KMS-11 (cell line): ENCODE results near the gene CCT2.

Experiments
- H2AFZ ChIP-seq: fragments of 200-600 bp; sonication (generic); 2 replicates; pipeline ENCODE4 v1.6.1; 2016; ENCODE audit warnings: antibody characterized with exemption, mixed run types, low read depth
- H3K27ac ChIP-seq: fragments of 200-600 bp; sonication (generic); 2 replicates; pipeline ENCODE4 v1.6.1; 2016; ENCODE audit warnings: mild to moderate bottlenecking, mixed run types
- H3K27me3 ChIP-seq: fragments of 200-600 bp; sonication (generic); 2 replicates; pipeline ENCODE4 v1.6.1; 2017; ENCODE audit warnings: mild to moderate bottlenecking, low read depth, mixed run types, moderate library complexity; ENCODE audit not compliant: insufficient read depth
- H3K36me3 ChIP-seq: fragments of 200-600 bp; sonication (generic); 2 replicates; pipeline ENCODE4 v1.6.1; 2017; ENCODE audit warnings: mild to moderate bottlenecking, mixed run types; ENCODE audit not compliant: insufficient read depth
- H3K4me1 ChIP-seq: fragments of 200-600 bp; sonication (generic); 2 replicates; pipeline ENCODE4 v1.6.1; 2016; ENCODE audit warnings: mild to moderate bottlenecking, low read depth, mixed run types; ENCODE audit not compliant: poor library complexity, severe bottlenecking
- H3K4me2 ChIP-seq: fragments of 200-600 bp; sonication (generic); 2 replicates; pipeline ENCODE4 v1.7.0; 2016; ENCODE audit warnings: mild to moderate bottlenecking, mixed run types
- H3K4me3 ChIP-seq: fragments of 200-600 bp; sonication (generic); IDR thresholded peaks from 2 replicates; pipeline ENCODE4 v1.6.1; 2017; ENCODE audit warnings: low read depth, low read length, mixed read lengths; ENCODE audit not compliant: insufficient read depth
- H3K79me2 ChIP-seq: fragments of 200-600 bp; sonication (generic); 2 replicates; pipeline ENCODE4 v1.6.1; 2016; ENCODE audit warnings: low read depth, mixed run types; ENCODE audit not compliant: insufficient read depth
- H3K9ac ChIP-seq: fragments of 200-600 bp; sonication (generic); 2 replicates; pipeline ENCODE4 v1.6.1; 2016; ENCODE audit warnings: mild to moderate bottlenecking, mixed run types
- H4K20me1 ChIP-seq: fragments of 200-600 bp; sonication (generic); 2 replicates; pipeline ENCODE4 v1.6.1; 2016; ENCODE audit warnings: mild to moderate bottlenecking, mixed run types; ENCODE audit not compliant: insufficient read depth
- TF ChIP-seq, protein P1 (sequence below): fragments of 200-600 bp; sonication (generic); conservative IDR thresholded peaks from 2 replicates; pipeline ENCODE4 v1.6.1; 2017; ENCODE audit warnings: low read depth, mild to moderate bottlenecking, antibody characterized with exemption, low read length, moderate library complexity, mixed read lengths

Gene CCT2

DNA sequence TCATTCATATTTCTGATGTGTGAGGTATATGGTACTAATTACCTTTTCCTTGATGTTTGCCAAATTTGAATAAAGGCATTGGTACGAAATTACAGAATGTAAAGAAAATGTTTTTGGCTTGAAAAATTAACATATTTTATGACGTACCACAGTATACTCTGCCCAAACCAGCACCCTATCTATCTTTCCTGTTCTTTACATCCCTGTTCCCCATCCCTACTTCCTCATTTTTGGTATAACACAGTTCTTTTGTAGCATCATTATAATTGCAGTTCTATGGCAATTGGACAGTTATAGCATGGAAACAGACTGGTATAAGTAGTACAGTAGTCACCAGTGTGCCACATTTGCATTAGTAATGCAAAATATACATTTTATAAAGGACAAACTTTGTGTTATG lies 7.0 kb upstream of the CCT2 start:
- no peak overlapping the region for H2AFZ ChIP-seq
- no peaks in the 10 kb centered on the region for H3K27me3 ChIP-seq
- H3K27ac ChIP-seq: no peak overlapping the region
- peaks cover 7% of the 10 kb centered on the region for H3K4me1 ChIP-seq
- TF ChIP-seq, protein P1, sequence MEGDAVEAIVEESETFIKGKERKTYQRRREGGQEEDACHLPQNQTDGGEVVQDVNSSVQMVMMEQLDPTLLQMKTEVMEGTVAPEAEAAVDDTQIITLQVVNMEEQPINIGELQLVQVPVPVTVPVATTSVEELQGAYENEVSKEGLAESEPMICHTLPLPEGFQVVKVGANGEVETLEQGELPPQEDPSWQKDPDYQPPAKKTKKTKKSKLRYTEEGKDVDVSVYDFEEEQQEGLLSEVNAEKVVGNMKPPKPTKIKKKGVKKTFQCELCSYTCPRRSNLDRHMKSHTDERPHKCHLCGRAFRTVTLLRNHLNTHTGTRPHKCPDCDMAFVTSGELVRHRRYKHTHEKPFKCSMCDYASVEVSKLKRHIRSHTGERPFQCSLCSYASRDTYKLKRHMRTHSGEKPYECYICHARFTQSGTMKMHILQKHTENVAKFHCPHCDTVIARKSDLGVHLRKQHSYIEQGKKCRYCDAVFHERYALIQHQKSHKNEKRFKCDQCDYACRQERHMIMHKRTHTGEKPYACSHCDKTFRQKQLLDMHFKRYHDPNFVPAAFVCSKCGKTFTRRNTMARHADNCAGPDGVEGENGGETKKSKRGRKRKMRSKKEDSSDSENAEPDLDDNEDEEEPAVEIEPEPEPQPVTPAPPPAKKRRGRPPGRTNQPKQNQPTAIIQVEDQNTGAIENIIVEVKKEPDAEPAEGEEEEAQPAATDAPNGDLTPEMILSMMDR: no peak
- H3K36me3 ChIP-seq: no peaks in the 10 kb centered on the region
- no peaks in the 10 kb centered on the region for H4K20me1 ChIP-seq
- H3K4me2 ChIP-seq: no peak overlapping the region
- H3K4me3 ChIP-seq: no peak overlapping the region
- H3K79me2 ChIP-seq: no peaks in the 10 kb centered on the region
- H3K9ac ChIP-seq: no peak overlapping the region

DNA sequence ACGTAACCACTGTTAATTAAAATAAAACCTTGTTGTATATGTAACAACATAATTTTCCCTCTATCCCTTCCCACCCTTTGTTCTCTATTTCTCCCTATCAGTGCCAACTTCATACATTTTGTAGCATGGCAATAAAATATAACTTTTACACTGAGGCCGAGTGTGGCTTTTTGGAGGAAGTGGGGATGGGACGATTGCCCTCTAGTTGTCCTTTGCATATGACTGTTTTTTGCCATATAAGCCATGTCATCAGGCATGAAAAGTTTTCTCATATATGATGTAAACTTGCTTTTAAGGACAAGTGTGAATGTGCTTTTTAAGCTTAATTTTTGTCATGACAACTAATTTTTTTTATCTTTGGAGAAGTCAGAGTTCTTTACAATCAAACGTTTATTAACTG lies 6.2 kb upstream of the CCT2 start:
- Histone ChIP-seq H3K36me3 (no peaks in the 10 kb centered on the region), H2AFZ (no peak overlapping the region), H3K27me3 (no peaks in the 10 kb centered on the region), H3K9ac (no peak overlapping the region), H3K4me1 (no peaks in the 10 kb centered on the region), H3K4me3 (no peak overlapping the region), H3K4me2 (no peak overlapping the region), H3K79me2 (no peaks in the 10 kb centered on the region), H4K20me1 (no peaks in the 10 kb centered on the region), H3K27ac (no peak overlapping the region)
- TF ChIP-seq, protein P1: no peak

DNA sequence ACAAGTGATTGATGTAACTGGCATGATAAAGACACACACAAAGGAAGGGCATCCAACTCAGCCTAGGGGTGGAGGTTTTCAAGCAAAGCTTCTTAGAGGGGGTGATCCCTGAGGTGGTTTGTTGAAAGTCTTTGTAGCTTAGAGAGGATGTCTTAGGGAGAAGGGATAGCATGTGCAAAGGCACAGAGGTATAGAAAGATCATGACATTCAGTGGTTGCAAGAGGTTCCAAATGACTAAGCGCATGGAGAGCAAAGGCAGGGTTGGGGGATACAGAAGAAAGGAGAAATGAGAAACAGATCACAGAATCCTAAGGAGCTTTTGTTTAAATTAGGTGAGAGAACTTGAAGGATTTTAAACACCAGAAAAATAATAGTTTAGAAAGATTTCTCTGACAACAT lies 5.2 kb upstream of the CCT2 start:
- Histone ChIP-seq H3K4me1 (peaks cover 6% of the 10 kb centered on the region), H3K79me2 (no peaks in the 10 kb centered on the region), H3K36me3 (no peaks in the 10 kb centered on the region), H2AFZ (no peak overlapping the region), H3K4me2 (no peak overlapping the region), H3K27me3 (no peaks in the 10 kb centered on the region), H4K20me1 (no peaks in the 10 kb centered on the region), H3K4me3 (no peak overlapping the region), H3K27ac (no peak overlapping the region), H3K9ac (no peak overlapping the region)
- TF ChIP-seq, protein P1: no peak

DNA sequence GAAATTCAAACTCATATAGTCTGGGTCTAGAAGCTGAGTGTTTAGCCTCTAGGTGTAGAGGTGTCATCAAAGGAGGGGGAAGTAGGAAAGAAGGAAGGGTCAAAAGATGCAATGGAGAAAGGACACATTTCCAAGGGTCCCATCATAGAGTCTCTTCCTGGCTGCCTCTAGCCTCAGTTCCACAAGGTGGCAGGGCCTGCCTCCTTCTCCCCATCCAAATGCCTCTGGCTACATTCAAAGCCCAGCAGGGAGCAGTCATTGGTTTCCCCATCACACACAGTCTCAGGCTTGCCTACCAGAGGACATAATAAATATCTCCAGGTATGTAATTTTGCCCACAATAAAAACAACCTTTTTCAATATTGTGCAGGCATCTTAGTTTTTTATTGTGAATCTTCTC lies 2.1 kb upstream of the CCT2 start:
- H2AFZ ChIP-seq: no peak overlapping the region
- no peak overlapping the region for H3K4me2 ChIP-seq
- no peak overlapping the region for H3K4me3 ChIP-seq
- no peak overlapping the region for H3K27ac ChIP-seq
- H3K4me1 ChIP-seq: peaks cover 28% of the 10 kb centered on the region
- H3K36me3 ChIP-seq: peaks cover 11% of the 10 kb centered on the region
- TF ChIP-seq, protein P1: no peak
- H3K27me3 ChIP-seq: no peaks in the 10 kb centered on the region
- no peak overlapping the region for H3K9ac ChIP-seq
- H3K79me2 ChIP-seq: peaks cover 29% of the 10 kb centered on the region
- H4K20me1 ChIP-seq: no peaks in the 10 kb centered on the region
